ENCODE measurements around the gene HES7. TPM values are rescaled to one million over a fixed set of nuclear protein-coding genes. Genes with fewer than 3 reads are reported as not detected.
A peak's percentile ranks its signal among the peaks of the same experiment; 100 is the strongest.
"Not testable (repeated sequence)": the region's sequence is repeated elsewhere in the genome, so short reads cannot be mapped to it uniquely, and the experiment has no call there.

Gene HES7
- polyA plus RNA-seq, 2 of the 4 experiments (the other 2 are of a cell fraction), result 0.56 to 0.72 TPM

DNA sequence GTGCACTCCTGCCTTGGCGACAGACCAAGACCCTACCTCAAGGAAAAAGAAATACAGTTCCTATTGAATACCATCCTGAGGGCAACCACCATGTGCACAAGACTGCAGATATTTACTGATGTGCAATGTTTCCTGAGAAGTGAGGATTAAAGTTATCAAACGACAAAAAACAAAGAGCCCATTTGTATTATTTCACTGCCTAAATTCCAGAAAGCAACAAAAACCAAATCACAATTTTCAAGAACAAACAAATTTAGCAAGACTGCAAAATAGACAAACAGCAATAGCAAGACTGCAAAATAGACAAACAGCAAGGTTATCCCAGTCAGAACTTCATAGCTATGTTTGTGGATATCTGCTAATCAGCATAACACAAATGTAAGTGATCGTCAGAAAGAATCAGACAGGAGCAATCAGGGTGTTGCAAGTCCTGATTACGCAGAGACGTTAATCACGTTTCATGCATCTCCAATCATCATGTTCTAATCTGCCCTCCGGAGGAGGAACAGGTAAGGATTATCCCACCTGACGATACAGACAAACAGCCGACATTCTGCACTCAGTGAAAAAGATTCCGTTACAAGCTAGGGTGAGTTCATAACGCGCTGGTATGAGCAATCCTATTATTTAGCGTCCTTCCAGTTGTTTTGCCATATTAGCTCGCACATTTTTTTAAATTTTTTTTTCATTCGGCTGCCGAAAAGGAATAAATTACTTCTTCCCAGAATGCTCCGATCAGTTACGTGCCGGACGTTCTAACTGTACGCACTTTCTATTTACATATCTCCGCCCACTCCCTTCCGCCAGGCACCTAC lies 49.4 kb upstream of the HES7 start (continued):
- TF ChIP-seq, protein P1, sequence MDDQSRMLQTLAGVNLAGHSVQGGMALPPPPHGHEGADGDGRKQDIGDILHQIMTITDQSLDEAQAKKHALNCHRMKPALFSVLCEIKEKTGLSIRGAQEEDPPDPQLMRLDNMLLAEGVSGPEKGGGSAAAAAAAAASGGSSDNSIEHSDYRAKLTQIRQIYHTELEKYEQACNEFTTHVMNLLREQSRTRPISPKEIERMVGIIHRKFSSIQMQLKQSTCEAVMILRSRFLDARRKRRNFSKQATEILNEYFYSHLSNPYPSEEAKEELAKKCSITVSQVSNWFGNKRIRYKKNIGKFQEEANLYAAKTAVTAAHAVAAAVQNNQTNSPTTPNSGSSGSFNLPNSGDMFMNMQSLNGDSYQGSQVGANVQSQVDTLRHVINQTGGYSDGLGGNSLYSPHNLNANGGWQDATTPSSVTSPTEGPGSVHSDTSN (IDR thresholded peaks at IDR 0.05), result peak; percentile 95
- TF ChIP-seq ZC3H11A (IDR thresholded peaks at IDR 0.05), result 0 out of 2 replicates have a peak, but pooled peaks have one; percentile 5
- peak; percentile 96; the same call in 1 of the 2 replicates for TF ChIP-seq FOXS1 (CRISPR knock-in tag; IDR thresholded peaks at IDR 0.05)
- TF ChIP-seq POLR2A (IDR thresholded peaks at IDR 0.05; ENCODE audit: low read length), result peak; percentile 100

DNA sequence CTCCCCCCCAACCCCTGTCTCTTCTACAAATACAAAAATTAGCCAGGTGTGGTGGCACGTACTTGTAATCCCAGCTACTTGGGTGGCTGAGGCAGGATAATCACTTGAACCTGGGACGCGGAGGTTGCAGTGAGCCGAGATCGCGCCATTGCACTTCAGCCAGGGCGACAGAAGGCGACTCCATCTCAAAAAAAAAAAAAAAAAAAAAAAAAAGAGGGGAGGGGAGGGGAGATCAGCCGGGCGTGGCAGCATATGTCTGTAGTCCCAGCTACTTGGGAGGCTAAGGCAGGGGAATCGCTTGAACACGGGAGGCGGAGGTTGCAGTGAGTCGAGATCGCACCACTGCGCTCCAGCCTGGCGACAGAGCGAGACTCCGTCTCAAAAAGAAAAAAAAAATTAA lies 46.3 kb upstream of the HES7 start:
- WGBS (ENCODE audit: missing lambda C conversion rate), result 92% methylated on average over 18 of the region's 19 CpGs
- POLR2A ChIA-PET, result interaction anchor here (1.4 kb wide), 1 partner anchor 14 kb away, joined by 4 read pairs; no protein-coding TSS in a partner anchor
- H3K4me1 ChIP-seq, result peaks cover 20% of the 10 kb centered on the region
- H3K9me3 ChIP-seq; H3K27ac ChIP-seq; H3K4me2 ChIP-seq; FAIRE-seq; H3K4me3 ChIP-seq; ATAC-seq; DNase-seq (ENCODE audit: low read depth in 1 of 2, low spot score in 1 of 2): not testable (repeated sequence)
- CTCF ChIA-PET, result interaction anchor here (1.0 to 1.6 kb wide), 5 partner anchors 10 to 32 kb away, joined by 3 to 10 read pairs (median 3); no protein-coding TSS in a partner anchor

DNA sequence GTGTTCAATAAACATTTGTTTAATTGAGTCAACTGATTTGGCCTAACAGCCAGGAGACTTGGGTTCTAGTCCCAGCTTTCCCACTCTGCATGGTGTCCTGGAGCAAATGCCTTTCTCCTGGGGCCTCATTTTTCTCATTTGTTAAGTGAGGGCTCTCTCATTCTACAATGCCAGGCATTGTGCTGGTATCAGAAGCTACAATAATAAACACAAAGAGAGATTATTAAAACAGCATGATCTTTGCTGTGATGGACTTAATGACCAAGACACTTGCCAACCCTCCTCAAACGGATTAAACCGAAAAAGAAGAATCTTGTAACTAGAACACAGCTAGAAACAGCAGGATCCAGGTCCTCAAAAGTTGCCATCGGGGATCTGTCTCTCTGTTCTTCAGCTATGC lies 43.6 kb upstream of the HES7 start:
- TF ChIP-seq JUN (IDR thresholded peaks at IDR 0.05) (no peak), CBX2 (IDR thresholded peaks at IDR 0.05; ENCODE audit: borderline replicate concordance, low read depth) (no peak), SMC3 (IDR thresholded peaks at IDR 0.05) (no peak), HOXB5 (CRISPR knock-in tag; IDR thresholded peaks at IDR 0.05) (no peak), HOXB13 (CRISPR knock-in tag; IDR thresholded peaks at IDR 0.05; ENCODE audit: low read depth) (no peak), ZNF302 (CRISPR knock-in tag; IDR thresholded peaks at IDR 0.05) (no peak), ZFP36 (IDR thresholded peaks at IDR 0.05; ENCODE audit: borderline replicate concordance, partially characterized antibody) (no peak), KDM5A (IDR thresholded peaks at IDR 0.05) (no peak), HDAC2 (IDR thresholded peaks at IDR 0.05) (no peak)
- TF ChIP-seq, protein P2, sequence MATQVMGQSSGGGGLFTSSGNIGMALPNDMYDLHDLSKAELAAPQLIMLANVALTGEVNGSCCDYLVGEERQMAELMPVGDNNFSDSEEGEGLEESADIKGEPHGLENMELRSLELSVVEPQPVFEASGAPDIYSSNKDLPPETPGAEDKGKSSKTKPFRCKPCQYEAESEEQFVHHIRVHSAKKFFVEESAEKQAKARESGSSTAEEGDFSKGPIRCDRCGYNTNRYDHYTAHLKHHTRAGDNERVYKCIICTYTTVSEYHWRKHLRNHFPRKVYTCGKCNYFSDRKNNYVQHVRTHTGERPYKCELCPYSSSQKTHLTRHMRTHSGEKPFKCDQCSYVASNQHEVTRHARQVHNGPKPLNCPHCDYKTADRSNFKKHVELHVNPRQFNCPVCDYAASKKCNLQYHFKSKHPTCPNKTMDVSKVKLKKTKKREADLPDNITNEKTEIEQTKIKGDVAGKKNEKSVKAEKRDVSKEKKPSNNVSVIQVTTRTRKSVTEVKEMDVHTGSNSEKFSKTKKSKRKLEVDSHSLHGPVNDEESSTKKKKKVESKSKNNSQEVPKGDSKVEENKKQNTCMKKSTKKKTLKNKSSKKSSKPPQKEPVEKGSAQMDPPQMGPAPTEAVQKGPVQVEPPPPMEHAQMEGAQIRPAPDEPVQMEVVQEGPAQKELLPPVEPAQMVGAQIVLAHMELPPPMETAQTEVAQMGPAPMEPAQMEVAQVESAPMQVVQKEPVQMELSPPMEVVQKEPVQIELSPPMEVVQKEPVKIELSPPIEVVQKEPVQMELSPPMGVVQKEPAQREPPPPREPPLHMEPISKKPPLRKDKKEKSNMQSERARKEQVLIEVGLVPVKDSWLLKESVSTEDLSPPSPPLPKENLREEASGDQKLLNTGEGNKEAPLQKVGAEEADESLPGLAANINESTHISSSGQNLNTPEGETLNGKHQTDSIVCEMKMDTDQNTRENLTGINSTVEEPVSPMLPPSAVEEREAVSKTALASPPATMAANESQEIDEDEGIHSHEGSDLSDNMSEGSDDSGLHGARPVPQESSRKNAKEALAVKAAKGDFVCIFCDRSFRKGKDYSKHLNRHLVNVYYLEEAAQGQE (IDR thresholded peaks at IDR 0.05), result no peak
- TF ChIP-seq, protein P3, sequence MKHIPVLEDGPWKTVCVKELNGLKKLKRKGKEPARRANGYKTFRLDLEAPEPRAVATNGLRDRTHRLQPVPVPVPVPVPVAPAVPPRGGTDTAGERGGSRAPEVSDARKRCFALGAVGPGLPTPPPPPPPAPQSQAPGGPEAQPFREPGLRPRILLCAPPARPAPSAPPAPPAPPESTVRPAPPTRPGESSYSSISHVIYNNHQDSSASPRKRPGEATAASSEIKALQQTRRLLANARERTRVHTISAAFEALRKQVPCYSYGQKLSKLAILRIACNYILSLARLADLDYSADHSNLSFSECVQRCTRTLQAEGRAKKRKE (CRISPR knock-in tag; IDR thresholded peaks at IDR 0.05; ENCODE audit: low read depth), result no peak
- peaks cover 22% of the 10 kb centered on the region for H3K4me1 ChIP-seq
- CTCF ChIA-PET, result interaction anchor here (0.8 to 2.1 kb wide), 11 partner anchors 9 to 133 kb away, joined by 3 to 16 read pairs (median 4); no protein-coding TSS in a partner anchor

More for the DNA sequence above, 43.6 kb upstream of the HES7 start:
- H3K4me2 ChIP-seq, result no peak overlapping the region
- H3K27ac ChIP-seq, result no peak overlapping the region
- no peak for FAIRE-seq
- H3K4me3 ChIP-seq, result no peak overlapping the region
- WGBS (ENCODE audit: missing lambda C conversion rate), result 84% methylated on average over 3 of the region's 3 CpGs
- DNase-seq (ENCODE audit: low read depth in 1 of 2, low spot score in 1 of 2), result no peak
- POLR2A ChIA-PET, result no interaction called here
- no peaks in the 10 kb centered on the region for H3K9me3 ChIP-seq
- no peak for ATAC-seq

Data from A549 (cell line).